Rectal smooth muscle tissue (tissue), 1 donor: ENCODE measurements around the gene PXYLP1.

Experiments used
- H3K27ac ChIP-seq: one replicate; pipeline ENCODE4 v1.7.0; 2013; ENCODE audit warnings: low read depth, low read length, inconsistent platforms
- H3K27me3 ChIP-seq: one replicate; pipeline ENCODE4 v1.7.0; 2013; ENCODE audit warnings: low read length; ENCODE audit not compliant: control insufficient read depth, insufficient read depth
- H3K36me3 ChIP-seq: one replicate; pipeline ENCODE4 v1.7.0; 2013; ENCODE audit warnings: low read length; ENCODE audit not compliant: control insufficient read depth, insufficient read depth
- H3K4me1 ChIP-seq: one replicate; pipeline ENCODE4 v1.7.0; 2013; ENCODE audit warnings: low read length; ENCODE audit not compliant: control insufficient read depth, insufficient read depth
- H3K4me3 ChIP-seq: one replicate; pipeline ENCODE4 v1.7.0; 2013; ENCODE audit warnings: low read length
- H3K9ac ChIP-seq: one replicate; pipeline ENCODE4 v1.7.0; 2013; ENCODE audit warnings: low read length

PXYLP1 gene

DNA sequence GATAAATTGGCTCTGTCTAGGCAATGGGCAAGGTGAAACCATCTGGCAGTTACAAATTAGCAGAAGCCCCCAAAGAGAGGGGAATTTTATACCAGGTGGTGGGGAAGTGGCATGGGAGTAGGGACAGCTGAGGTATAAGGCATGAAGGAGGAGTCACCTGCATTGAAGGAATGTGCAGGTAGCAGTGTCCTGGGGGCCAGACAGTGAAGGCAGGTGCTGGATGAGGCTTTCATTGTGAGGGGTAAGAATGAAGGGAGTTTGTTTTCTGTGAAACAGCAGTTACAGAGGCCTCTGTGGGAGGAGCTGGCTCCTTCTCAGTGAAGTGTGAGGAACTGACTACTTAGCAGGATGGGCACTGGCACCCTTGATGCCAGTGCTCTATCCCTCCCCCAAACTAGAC lies 19.1 kb upstream of the PXYLP1 start:
- H3K27me3 ChIP-seq, result no peaks in the 10 kb centered on the region
- H3K4me3 ChIP-seq, result no peak overlapping the region
- no peak overlapping the region for H3K9ac ChIP-seq
- H3K4me1 ChIP-seq, result no peaks in the 10 kb centered on the region
- no peak overlapping the region for H3K27ac ChIP-seq
- H3K36me3 ChIP-seq, result no peaks in the 10 kb centered on the region

GRCh38 chr3:141216975-141217374 lies 14.7 kb upstream of the PXYLP1 start:
- no peaks in the 10 kb centered on the region for H3K4me1 ChIP-seq
- no peak overlapping the region for H3K27ac ChIP-seq
- no peak overlapping the region for H3K4me3 ChIP-seq
- no peaks in the 10 kb centered on the region for H3K36me3 ChIP-seq
- no peaks in the 10 kb centered on the region for H3K27me3 ChIP-seq
- H3K9ac ChIP-seq, result no peak overlapping the region

- Histone ChIP-seq H3K36me3 (no peaks in the 10 kb centered on the region), H3K27ac (no peak overlapping the region), H3K4me1 (no peaks in the 10 kb centered on the region), H3K4me3 (no peak overlapping the region), H3K9ac (no peak overlapping the region), H3K27me3 (no peaks in the 10 kb centered on the region)
Measured at GRCh38 chr3:141217389-141217788, 14.2 kb upstream of the PXYLP1 start.

DNA sequence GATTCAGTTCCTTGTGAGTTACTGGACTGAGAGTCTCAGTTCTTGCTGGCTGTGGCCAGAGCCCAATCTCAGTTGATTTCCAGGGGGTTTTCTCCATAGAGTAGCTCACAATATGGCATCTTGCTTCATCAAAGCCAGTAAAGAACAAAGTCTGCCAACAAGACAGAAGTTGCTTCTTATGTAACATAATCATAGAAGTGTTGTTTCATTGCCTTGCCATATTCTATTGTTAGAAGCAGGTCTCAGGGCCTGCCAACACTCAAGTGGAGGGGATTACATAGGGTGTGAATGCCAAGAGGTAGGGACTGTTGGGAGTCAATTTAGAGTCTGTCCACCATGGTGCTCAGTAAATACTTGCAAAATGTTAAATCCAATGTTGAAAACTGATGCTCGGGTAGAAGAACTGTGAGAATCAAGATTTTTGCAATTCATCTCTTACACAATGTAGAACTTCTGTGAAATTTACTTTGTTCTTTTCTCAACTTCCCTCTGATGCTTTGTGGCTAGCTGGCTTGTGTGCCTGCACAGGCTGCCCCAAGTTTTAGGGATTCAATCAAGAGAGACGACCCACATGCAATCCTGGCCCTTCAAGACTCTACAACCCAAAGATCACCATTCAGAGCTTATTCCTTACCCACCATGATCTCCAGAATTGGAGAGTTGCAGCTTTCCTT lies 13.3 kb upstream of the PXYLP1 start:
- H3K27me3 ChIP-seq, result no peaks in the 10 kb centered on the region
- H3K27ac ChIP-seq, result no peak overlapping the region
- no peak overlapping the region for H3K9ac ChIP-seq
- H3K4me1 ChIP-seq, result no peaks in the 10 kb centered on the region
- no peak overlapping the region for H3K4me3 ChIP-seq
- no peaks in the 10 kb centered on the region for H3K36me3 ChIP-seq

DNA sequence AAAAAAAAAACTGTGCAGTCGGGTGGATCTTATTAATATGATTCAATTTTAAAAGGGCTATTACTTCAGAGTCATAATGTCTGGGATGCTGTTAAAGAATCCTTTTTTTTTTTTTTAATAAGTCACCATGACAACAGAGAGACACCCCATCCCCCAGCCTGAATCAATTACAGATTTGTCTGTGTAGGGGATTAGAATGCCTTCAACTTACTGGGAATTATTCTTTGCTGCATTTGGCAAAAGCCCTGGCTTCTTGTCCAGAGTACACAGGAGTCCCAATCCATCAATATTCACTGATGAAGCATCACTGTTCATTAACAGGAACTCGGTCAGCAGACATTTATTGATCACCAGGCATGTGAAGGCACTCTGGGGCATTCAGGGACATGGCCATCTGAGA lies 12.7 kb upstream of the PXYLP1 start:
- no peak overlapping the region for H3K27ac ChIP-seq
- H3K4me1 ChIP-seq, result no peaks in the 10 kb centered on the region
- no peaks in the 10 kb centered on the region for H3K36me3 ChIP-seq
- H3K9ac ChIP-seq, result no peak overlapping the region
- no peaks in the 10 kb centered on the region for H3K27me3 ChIP-seq
- H3K4me3 ChIP-seq, result no peak overlapping the region

- H3K4me3 ChIP-seq, result no peak overlapping the region
- H3K27me3 ChIP-seq, result no peaks in the 10 kb centered on the region
- no peaks in the 10 kb centered on the region for H3K4me1 ChIP-seq
- no peak overlapping the region for H3K9ac ChIP-seq
- H3K36me3 ChIP-seq, result no peaks in the 10 kb centered on the region
- H3K27ac ChIP-seq, result no peak overlapping the region
Measured at GRCh38 chr3:141223673-141224166, 7.9 kb upstream of the PXYLP1 start.

- Histone ChIP-seq H3K27me3 (no peaks in the 10 kb centered on the region), H3K9ac (no peak overlapping the region), H3K36me3 (no peaks in the 10 kb centered on the region), H3K4me3 (no peak overlapping the region), H3K4me1 (no peaks in the 10 kb centered on the region), H3K27ac (no peak overlapping the region)
Measured at GRCh38 chr3:141225939-141226338, 5.7 kb upstream of the PXYLP1 start.

DNA sequence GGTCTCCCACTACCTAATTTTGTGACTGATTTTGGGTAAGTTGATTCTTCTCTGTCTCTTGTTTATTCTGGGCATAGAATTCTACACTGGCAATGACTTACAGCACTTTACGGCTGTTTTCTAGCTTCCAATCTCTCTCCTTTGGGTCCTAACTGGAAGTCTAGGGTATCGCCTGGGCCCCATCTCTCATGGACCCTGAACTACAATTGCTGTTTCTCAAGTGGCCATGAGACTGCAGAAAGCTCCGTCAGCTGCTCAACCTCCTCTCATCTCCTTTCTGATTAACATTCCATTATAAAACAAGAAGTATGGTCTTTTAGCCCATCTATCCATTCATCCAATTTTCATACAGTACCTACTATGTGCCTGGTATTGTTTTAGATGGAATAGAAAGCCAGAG lies 4.4 kb upstream of the PXYLP1 start:
- no peaks in the 10 kb centered on the region for H3K36me3 ChIP-seq
- no peaks in the 10 kb centered on the region for H3K27me3 ChIP-seq
- H3K4me3 ChIP-seq, result no peak overlapping the region
- H3K4me1 ChIP-seq, result no peaks in the 10 kb centered on the region
- no peak overlapping the region for H3K9ac ChIP-seq
- no peak overlapping the region for H3K27ac ChIP-seq

GRCh38 chr3:141227752-141228151 lies 3.9 kb upstream of the PXYLP1 start:
- no peak overlapping the region for H3K4me3 ChIP-seq
- H3K9ac ChIP-seq, result no peak overlapping the region
- H3K27me3 ChIP-seq, result no peaks in the 10 kb centered on the region
- no peaks in the 10 kb centered on the region for H3K4me1 ChIP-seq
- no peaks in the 10 kb centered on the region for H3K36me3 ChIP-seq
- H3K27ac ChIP-seq, result no peak overlapping the region

GRCh38 chr3:141228395-141228794 lies 3.2 kb upstream of the PXYLP1 start:
- Histone ChIP-seq H3K9ac (no peak overlapping the region), H3K36me3 (no peaks in the 10 kb centered on the region), H3K27me3 (no peaks in the 10 kb centered on the region), H3K4me3 (no peak overlapping the region), H3K4me1 (no peaks in the 10 kb centered on the region), H3K27ac (no peak overlapping the region)

- no peaks in the 10 kb centered on the region for H3K4me1 ChIP-seq
- no peak overlapping the region for H3K9ac ChIP-seq
- no peak overlapping the region for H3K27ac ChIP-seq
- H3K4me3 ChIP-seq, result no peak overlapping the region
- H3K36me3 ChIP-seq, result no peaks in the 10 kb centered on the region
- H3K27me3 ChIP-seq, result no peaks in the 10 kb centered on the region
Measured at GRCh38 chr3:141229132-141229531, 2.5 kb upstream of the PXYLP1 start.

DNA sequence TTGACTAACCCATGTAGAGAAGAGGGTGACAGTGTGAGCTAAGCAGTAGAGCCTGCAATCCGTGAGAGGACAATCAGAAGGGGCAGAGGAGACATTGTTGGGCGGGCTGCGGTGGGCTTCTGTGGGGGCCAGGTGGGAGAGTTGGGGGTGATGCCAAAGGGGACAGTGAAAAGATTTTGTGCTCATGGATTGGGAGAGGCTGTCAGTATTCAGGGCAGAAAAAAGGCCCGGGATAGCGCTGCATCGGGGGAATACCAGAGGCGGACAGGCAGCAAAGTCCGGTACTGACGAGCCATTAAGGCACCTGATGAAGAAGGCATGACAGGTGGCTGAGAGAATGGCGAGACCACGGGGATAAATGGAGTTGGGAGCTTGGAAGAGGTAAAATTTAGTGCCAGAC lies 1.3 kb upstream of the PXYLP1 start:
- Histone ChIP-seq H3K9ac (no peak overlapping the region), H3K27ac (no peak overlapping the region)

More for the DNA sequence above, 1.3 kb upstream of the PXYLP1 start:
- no peaks in the 10 kb centered on the region for H3K27me3 ChIP-seq
- H3K36me3 ChIP-seq, result no peaks in the 10 kb centered on the region
- no peak overlapping the region for H3K4me3 ChIP-seq
- no peaks in the 10 kb centered on the region for H3K4me1 ChIP-seq
